UCSD-AML1 (cell line): ENCODE data around the gene B4GALT5.
A peak's percentile ranks its signal among the peaks of the same experiment; 100 is the strongest.
"Not testable (repeated sequence)": the region's sequence is repeated elsewhere in the genome, so short reads cannot be mapped to it uniquely, and the experiment has no call there.

Experiments used
- DNase-seq: peaks from one replicate; lab custom pipeline; 2025; ENCODE audit not compliant: unreplicated experiment; lab: John Stamatoyannopoulos, UW

The B4GALT5 gene

GRCh38 chr20:49713753-49714712 lies at the start of gene B4GALT5:
B4GALT5 (minus strand) TSS chr20:49713878; CDS start chr20:49713690, 188 bp downstream.
- peak; percentile 89 for DNase-seq

- DNase-seq: no peak
These were observed 49.5 kb upstream of the B4GALT5 start for GRCh38 chr20:49762940-49763766.

GRCh38 chr20:49761888-49762287 lies 48.2 kb upstream of the B4GALT5 start:
- not testable (repeated sequence) for DNase-seq

GRCh38 chr20:49759266-49759950 lies 45.7 kb upstream of the B4GALT5 start:
- DNase-seq: no peak

- no peak for DNase-seq
These were observed 45.1 kb upstream of the B4GALT5 start for GRCh38 chr20:49758781-49759180.

GRCh38 chr20:49757597-49757996 lies 43.9 kb upstream of the B4GALT5 start:
- DNase-seq: no peak

GRCh38 chr20:49756241-49756640 lies 42.6 kb upstream of the B4GALT5 start:
- DNase-seq: no peak

GRCh38 chr20:49754596-49754995 lies 40.9 kb upstream of the B4GALT5 start:
- DNase-seq: no peak

- no peak for DNase-seq
These were observed 39.5 kb upstream of the B4GALT5 start for GRCh38 chr20:49753133-49753532.

GRCh38 chr20:49752201-49752903 lies 38.7 kb upstream of the B4GALT5 start:
- DNase-seq: no peak

- DNase-seq: no peak
These were observed 37.7 kb upstream of the B4GALT5 start for GRCh38 chr20:49751397-49751736.

- no peak for DNase-seq
These were observed 37.1 kb upstream of the B4GALT5 start for GRCh38 chr20:49750611-49751396.

- no peak for DNase-seq
These were observed 35.9 kb upstream of the B4GALT5 start for GRCh38 chr20:49749625-49750024.

GRCh38 chr20:49748525-49748838 lies 34.8 kb upstream of the B4GALT5 start:
- DNase-seq: no peak

GRCh38 chr20:49747707-49748524 lies 34.2 kb upstream of the B4GALT5 start:
- no peak for DNase-seq

GRCh38 chr20:49742948-49743347 lies 29.3 kb upstream of the B4GALT5 start:
- no peak for DNase-seq

GRCh38 chr20:49741977-49742376 lies 28.3 kb upstream of the B4GALT5 start:
- DNase-seq: no peak

GRCh38 chr20:49740807-49741206 lies 27.1 kb upstream of the B4GALT5 start:
- no peak for DNase-seq

- no peak for DNase-seq
These were observed 25.4 kb upstream of the B4GALT5 start for GRCh38 chr20:49739042-49739441.
